G401.6 (cell line): ENCODE results near the gene C9orf50.

Experiments
- FAIRE-seq: peaks from 2 replicates; lab custom pipeline; 2012; peaks lifted over from hg19 to GRCh38; lab: Jason Lieb, UNC

C9orf50 gene

DNA sequence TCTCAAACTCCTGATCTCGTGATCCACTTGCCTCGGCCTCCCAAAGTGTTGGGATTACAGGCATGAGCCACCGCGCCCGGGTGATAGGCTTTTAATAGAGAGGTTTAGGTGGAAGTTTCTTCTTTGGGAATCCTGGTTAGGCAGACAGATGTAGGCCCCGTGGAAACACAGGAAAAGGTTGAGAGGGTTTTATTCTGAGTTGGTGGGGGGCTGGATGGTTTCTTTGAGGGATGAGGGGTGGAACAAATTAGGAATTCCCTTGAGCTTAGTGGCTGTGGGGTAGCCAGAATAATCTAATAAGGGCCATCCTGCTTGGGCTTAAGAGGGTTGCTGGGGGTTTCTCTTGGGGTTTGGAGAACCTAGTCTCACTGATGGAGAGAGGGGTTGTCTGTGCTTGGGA, 30.4 kb downstream of the C9orf50 start:
- no peak for FAIRE-seq

DNA sequence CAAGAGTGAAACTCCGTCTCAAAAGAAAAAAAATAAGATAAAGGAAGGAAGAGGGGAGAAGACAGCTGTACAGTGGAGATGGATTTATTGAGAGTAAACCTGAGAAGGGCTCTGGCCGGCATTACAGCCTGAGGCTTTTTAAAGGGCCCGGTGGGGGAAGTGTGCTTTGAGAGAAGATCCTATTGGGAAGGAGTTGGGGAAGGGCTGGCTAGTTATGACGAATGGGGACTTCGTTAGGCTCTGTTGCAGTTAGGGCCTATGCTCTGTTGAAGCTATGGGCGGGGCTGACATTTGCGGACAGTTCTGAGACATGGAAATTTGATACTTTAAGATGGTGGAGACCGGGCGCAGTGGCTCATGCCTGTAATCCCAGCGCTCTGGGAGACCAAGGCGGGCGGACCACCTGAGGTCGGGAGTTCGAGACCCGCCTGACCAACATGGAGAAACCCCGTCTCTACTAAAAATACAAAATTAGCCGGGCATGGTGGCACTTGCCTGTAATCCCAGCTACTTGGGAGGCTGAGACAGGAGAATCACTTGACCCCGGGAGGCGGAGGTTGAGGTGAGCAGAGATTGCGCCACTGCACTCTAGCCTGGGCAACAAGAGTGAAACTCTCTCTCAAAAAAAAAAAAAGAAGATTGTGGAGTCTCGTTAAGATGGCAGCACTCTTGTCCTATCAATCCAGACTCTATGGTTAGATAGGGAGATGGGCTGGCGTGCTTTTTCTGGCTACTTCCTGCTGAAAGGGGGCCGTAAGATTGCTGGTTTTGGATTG, 33.2 kb downstream of the C9orf50 start:
- no peak for FAIRE-seq

DNA sequence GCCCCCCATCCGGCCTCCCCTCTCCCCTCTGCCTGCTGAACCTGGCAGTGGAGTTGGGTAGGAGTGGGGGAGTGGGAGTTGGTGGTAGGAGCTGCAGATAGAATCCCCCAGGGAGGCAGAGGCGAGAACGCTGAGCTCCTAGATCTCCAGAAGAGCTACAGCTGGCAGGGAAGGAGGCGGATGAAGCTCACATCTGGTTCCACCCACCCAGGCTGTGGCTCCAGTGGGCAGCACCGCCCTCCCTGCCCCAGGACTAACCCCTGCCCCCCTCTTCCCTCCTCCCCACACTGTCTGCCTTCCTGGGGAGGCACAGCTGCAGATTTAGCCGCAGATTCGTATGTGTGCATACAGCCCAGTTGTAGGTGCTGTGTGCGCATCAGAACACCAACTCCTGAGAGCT, 34.2 kb downstream of the C9orf50 start:
- FAIRE-seq, result no peak

DNA sequence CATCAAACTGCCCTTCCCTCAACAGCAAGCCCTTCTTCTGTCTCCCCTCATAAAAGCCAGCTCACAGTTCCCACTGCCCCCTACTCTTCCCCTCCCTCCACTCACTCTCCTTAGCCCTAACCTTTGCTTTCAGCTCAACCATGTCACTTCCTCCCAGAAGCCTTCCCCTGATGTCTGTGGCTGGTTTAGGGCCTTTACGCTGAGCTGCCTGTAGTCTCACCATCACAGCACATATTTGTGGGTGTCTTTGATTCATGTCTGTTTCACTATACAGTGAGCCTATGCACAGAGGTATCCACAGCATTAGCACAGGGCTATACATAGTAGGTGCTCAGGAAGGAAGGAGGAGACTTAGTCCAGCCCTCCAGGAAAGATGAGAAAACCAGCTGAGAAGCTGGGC, 34.7 kb downstream of the C9orf50 start:
- no peak for FAIRE-seq

DNA sequence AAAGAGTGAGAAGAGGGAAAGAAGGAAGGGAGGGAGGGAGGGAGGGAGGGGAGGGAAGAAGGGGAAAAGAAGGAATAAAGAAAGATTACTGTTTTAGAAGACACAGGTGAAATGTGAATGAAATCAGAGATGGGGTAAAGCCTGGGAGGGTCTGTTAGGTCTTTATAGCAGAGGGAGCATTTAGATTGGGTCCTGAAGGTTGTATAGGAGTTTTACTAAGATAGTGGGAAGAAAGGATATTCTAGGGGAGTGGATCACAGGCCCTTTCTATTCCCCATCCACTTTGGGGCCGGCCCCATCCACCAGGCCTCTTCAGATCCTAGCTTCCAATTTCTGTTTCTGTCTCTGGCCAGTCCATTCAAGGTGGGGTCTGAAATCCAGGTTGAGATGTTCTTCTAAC, 35.5 kb downstream of the C9orf50 start:
- FAIRE-seq, result no peak

DNA sequence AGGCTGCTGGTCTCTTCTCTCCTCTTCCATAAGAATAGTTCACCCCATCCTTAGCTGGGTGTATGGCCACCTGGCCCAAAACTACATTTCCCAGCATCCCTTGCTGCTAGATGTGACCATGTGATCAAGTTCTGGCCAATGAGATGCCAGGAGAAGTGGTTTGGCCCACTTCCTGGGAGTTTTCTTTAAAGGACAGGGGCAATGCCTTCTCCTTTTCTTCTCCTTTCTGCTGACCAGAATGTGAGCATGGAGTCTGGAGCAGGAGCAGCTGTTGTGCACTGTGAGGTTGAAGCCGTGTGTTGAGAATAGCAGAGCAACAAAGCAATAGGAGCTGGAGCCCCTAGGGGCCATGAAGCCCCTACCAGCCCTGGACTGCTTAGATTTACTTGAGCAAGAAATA, 36.8 kb downstream of the C9orf50 start:
- peak; percentile 93 for FAIRE-seq

DNA sequence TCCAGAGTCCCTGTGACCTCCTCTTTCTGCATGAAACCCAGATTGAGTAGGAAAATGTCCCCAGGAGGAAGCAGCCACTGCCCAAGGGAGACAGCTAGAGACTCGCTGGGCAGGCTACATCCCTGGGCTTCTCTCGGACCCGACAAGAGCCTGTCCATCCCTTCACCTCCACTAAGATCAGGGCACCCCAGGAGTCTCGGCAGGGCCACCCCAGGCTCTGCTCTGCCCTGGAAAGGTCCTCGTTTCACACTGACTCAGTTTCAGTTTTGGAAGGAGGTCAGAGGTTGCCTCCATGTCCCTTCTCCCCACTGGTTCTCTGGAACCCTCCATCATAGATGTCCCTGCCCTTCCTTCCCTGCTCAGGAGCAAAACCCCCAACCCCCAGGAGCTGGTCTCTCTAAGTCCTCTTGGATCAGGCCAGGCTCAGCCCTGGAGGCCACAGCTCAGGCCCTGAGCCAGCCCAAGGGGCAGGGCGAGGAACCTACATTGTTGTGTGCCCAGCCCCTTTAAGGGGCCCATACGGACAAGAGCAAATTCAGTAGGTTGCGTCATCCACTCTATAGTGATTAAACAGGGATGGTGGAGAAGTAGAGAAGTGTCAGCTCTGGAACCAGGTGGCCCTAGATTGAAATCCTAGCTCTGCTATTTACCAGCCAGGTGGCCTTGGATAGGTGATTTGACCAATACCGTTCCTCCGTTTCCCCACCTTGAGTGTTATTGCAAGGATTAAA, 37.4 kb downstream of the C9orf50 start:
- no peak for FAIRE-seq

DNA sequence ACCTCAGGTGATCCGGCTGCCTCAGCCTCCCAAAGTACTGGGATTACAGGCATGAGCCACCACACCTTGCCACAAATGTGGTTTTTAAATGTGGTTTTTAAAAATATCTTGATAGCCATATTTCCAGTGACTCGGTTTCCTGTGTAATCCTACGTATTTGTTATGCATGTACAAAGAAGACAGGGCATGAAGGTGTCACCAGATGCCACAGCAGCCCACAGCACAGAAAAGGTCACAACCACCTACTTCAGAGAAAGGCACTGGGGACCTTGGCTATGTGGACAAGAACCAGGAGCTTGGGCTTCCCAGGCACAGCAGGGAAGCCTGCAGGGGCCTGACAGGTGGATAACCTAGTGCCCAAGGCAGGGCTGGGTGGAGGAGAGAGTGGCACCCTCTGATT, 38.0 kb downstream of the C9orf50 start:
- no peak for FAIRE-seq

DNA sequence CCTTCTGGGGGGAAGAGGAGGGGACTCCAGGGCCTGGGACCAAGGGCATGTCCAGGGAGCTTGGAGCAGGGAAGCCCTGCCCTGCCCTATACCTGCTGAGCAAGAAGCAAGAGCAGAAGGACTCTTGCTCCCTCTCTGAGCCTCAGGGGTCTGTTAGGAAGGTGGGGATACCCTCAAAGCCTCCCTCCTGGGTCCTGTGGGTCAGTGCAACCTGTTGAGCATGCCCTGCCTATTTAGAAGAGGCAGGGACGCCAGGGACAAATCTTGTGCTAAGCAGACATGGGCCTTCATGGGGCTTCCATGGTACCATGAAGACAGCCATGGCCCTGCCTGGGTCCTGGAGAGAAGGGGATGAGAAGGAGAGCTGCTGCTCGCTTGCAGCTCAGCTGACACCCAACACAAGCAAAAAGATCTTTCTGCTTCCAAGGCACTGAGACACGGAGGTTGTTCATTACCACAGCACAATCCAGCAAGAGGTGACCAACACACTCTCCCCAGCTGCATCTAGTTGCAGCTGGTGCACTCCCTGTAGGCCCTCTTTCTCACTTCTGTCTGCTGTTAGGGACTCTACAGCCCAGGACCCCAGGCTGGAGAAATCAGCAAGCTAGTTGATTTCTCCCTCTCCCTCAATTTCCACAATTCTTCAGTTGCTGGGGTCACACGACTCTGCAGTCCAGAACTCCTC, 39.3 kb downstream of the C9orf50 start:
- no peak for FAIRE-seq

DNA sequence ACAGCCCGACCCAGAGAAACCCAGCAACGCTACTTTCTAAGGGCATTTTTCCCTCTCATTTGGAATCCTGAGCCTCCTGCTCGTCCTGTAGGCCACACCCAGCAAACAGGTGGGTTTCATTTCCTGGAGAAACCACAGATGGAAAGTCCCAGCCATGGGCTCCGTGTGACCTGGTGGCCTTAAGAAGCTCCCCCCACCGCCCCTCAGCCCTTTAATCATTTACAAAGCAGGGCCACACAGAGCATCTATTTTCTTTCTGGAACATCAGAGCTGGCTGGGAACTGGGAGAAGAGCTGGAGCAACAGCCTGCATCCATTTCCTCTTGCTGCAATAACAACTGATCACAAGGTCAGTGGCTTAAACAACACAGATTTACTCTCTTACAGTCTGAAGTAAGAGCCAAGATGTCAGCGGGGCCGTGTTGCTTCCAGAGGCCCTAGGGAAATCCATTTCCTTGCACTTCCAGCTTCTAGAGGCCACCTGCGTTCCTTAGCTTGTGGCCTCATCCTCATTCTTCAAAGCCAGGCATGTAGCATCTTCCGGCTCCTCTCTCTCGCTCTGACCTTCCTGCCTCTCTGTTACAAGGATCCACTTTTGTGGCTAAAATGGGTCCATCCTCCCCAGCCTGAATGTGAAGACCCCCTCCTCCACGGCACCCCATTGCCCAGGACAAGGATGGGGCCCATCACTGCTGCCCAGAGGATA, 40.5 kb downstream of the C9orf50 start:
- FAIRE-seq, result no peak

DNA sequence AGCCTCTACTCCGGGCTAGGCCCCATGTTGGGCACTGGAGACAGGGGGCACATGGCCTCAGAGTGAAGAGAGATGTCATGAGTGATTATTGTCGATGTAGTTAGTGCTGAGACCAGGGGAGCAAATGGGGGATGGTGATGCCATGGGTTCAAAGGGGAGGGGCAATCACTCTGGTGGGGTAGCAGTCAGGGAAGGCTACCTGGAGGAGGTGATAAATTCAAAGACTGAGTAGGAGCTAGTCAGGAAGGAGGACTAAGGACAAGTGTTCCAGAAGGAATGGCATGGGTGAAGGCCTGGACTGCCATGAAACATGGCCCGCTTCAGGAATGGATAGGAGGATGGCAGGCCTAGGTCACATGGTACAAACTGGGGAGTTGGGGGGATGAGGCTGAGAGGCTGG, 41.6 kb downstream of the C9orf50 start:
- no peak for FAIRE-seq

DNA sequence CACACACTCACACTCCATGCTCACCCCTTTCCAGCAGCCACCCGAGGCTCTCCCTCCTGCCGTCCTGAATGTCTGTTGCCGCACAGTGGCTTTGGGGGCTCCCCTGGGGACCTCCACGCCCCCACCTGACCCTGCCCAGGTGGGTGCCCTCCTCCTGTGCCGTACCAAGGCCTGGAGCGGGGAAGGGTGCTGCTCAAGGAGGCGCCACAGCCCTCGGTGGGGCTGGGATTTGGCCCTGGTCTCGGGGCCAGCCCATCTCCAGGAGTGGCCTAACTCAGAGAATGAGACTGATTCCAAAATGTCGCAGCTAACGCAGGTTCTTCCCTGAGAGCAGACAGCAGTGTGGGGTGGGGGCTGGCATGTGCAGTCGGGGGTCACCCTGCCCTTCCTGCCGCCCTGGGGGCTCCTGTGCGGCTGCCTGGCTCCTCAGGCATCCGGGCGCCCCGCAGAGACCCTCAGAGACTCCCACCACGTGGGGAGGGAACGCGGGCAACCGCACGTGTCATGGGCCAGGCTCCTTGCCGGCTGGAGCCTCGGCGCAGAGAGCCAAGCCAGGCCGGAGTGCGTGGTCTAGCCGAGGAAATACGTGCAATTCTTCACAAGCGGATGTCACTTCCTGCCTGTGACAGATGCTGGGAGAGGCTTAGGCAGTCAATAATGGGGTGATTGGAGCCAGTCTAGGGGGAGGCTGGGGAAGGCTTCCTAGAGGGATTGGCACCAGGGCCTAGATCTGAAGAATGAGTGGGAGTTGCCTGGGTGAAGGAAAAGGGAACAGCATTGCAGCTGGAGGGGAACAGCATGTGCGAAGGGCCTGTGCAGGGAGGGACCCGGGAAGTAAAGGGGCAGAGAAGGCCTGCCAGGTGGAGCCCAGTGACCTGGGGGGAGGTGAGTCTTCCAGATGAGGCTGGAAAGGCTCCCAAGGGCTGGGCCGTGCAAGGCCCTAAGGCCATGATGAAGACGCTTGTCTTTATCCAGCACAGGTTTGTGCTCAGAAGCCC, 44.1 kb downstream of the C9orf50 start:
- no peak for FAIRE-seq

DNA sequence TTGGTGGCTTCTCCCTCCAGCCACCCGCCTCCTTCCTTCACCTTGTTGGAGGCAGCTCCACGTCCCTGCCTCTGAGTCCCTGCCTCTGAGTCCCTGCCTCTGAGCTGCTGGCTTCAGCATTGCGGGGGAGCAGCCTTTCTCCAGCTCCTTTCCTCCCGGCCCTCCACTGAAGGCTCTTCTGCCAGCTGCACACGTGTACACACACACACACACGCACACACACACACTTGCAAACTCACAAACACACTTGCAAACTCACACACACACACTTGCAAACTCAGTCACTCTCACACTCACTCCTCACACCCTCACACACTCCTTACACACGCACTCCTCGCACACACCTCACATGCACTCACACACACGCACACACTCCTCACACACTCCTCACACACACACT, 45.1 kb downstream of the C9orf50 start:
- FAIRE-seq, result no peak

DNA sequence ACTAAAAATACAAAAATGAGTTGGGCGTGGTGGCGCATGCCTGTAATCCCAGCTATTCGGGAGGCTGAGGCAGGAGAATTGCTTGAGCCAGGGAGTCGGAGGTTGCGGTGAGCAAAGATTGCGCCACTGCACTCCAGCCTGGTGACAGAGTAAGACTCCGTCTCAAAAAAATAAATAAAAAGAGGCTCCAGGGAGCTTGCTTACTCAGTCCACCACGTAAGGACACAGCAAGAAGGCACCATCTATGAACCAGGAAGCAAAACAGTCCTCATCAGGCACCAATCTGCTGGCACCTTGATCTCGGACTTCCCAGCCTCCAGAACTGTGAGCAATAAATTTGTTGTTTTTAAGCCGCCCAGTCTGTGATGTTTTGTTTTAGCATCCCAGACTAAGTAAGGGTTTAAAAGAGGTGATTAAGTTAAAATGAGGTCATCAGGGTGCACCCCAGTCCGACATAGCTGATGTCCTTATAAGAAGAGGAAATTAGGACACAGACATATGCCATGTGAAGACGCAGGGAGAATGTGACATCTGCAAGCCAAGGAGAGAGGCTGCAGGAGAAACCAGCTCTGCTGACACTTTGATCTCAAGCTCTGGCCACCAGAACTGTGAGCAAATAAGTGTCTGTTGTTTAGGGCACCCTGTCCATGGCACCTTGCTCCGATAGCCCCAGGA, 45.9 kb downstream of the C9orf50 start:
- no peak for FAIRE-seq

DNA sequence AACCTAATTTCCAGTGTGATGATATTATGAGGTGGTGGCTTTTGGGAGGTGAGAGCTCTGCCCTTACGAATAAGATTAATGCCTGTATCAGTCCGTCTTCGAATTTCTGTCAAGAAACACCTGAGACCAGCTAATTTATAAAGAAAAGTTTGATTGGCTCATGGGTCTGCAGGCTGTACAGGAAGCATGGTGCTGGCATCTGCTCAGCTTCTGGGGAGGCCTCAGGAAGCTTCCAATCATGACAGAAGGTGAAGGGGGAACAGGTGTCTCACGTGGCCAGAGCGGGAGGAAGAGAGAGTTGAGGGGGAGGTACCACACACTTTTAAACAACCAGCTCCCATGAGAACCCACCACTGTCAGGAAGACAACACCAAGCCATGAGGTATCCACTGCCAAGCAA, 46.9 kb downstream of the C9orf50 start:
- FAIRE-seq, result no peak

DNA sequence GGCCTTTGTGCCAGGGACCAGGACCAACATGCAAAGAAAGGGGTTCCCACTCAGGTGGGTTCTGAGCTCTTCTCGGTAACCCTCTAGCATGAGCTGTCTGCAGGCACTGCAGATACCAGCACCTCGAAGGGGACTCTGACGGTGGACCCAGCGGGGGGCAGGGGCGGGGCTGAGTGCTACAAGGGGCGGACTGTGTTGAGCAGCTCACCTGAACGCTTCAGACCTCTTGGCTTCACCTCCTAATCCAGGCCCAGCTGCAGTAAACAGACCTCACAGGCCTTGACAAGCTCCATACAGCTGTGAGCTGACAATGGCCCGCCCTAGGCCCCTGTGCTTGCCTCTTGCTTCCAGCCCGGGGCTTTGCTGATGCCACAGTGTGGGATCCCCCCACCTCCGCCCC, 48.4 kb downstream of the C9orf50 start:
- no peak for FAIRE-seq

DNA sequence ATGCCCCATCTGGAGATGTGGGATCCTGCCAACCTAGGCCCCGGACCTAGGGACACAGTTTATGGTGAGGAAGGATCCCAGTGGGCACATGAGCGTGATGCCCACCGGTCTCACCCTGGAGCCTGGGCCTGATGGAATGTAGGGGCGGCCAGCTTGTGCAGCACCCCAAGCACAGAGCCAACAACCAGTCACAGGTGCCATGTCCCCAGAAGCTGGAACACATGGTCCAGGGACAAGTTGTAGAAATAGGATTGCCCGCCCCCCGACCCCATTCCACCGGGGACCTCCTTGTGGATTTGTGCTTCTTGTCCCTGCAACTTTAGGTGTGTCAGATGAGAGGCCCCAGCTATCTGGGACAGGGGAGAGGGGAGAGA, 48.9 kb downstream of the C9orf50 start:
- no peak for FAIRE-seq

DNA sequence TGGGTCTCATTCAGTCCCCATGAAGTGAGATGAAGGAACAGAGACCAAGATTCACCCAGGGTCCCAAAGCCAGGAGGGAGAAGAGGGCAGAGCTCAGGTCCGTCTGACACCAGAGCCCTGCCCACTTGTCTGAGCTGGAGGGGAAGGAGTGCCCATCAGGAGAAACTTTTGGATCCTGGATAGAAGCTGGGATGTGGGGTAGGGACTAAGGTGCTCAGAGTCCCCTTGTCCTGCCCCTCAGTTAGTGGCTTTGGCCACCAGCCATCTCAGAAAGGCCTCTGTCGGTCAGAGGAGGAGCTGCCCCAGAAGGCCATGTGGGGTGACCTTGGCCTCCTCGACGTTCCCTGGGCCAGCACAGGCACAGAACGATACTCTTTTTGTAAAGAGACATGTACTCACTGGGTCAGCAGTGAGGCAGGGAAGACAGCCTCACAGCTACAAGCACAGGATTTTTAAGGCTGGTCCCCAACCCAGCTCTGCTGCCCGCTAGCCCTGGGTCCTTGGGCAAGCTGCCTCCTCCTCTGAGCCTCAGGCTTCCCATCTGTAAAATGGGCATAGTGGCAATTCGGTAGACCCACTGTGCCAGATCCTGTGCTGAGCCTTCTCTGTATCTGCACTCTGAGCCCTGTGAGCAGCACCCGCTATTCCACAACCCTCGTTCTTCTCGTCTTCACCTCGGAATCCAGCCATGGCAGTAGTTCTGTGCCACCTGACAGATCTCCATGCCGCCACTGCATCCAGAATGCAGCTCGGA, 49.4 kb downstream of the C9orf50 start:
- no peak for FAIRE-seq

DNA sequence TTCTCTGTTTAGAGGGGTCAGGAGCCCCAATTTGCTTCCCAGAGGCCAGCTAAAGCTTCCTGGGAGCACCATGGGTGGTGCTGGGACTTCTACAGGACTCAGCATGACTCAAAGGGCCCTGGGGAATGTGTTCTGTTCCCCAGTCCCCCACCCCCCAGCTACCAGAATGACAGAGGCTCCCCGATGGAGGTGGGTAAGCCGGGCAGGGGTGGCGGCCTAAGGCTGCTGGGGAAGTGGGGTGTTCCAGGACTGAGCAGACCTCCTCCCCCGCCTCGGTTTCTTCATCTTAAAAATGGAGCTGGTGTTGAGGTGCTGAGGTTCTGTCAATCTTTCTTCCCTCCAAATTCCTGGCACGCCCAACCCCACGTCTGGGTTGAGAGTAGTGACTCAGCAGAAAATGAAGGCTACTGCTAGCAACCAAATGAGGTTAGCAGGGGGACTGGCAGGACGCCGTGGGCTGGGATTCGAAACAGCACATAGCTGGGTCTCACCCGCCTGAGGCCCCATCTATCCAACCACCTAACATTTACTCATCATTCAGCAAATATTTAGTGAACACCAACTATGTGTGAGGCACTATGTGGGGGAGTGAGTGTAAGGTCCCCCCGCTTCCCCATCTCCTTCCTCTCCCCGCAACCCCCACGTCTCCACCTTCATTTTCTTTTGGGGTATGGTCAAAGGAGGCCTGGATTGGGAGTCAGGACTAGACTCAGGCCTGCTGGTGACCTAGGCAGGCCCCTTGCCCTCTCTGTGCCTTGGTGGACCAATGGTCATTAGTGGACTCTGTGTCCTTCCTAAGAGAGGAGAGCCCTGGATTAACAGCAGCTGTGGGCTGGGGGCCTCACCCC, 50.2 kb downstream of the C9orf50 start:
- peak; percentile 86 for FAIRE-seq
